ENCODE measurements around the gene CEP41.

DNA sequence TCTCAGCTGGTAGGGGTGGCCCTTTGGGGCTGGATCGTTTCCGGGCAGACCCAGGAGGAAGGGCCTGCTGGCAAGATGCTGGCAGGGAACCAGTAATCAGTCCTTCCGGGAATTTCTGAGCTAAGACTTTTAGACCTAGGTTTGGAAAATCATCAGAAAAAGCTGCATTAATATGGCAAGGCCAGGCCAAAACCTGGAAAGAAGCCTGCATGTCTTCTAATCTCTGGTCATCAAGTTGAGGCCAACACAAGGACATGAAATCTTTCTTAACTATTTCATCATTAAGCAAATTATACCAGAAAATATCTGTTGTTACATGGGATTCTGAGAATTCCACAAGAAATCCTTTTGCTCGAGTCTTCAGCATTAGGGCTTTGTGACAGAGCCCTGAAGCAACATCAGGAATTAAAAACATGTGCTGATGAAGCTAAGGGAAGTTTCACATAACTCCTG lies 40.7 kb downstream of the CEP41 start:
- no peak for TF ChIP-seq POLR2A (IDR thresholded peaks at IDR 0.05; ENCODE audit: extremely low read depth, insufficient read length)
- TF ChIP-seq CTCF (IDR thresholded peaks at IDR 0.05; ENCODE audit: low read depth, low read length), result no peak
- TF ChIP-seq MYC (IDR thresholded peaks at IDR 0.05; ENCODE audit: low read depth, low read length), result no peak
- TF ChIP-seq, protein P1, sequence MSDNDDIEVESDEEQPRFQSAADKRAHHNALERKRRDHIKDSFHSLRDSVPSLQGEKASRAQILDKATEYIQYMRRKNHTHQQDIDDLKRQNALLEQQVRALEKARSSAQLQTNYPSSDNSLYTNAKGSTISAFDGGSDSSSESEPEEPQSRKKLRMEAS (IDR thresholded peaks at IDR 0.05; ENCODE audit: low read depth, low read length), result no peak
